GM20000 (cell line): ENCODE results near the gene TEX44.
"Not testable (repeated sequence)": the region's sequence is repeated elsewhere in the genome, so short reads cannot be mapped to it uniquely, and the experiment has no call there.

ENCODE experiments used
- DNase-seq: peaks from one replicate; pipeline ENCODE4 v3.0.0; 2012; ENCODE audit warnings: low spot score
- TF ChIP-seq, protein P1 (sequence below): IDR thresholded peaks from 2 replicates; pipeline ENCODE4 v1.5.1; 2012; ENCODE audit warnings: mild to moderate bottlenecking, control low read depth; ENCODE audit errors: extremely low read depth, missing control alignments

Gene TEX44

DNA sequence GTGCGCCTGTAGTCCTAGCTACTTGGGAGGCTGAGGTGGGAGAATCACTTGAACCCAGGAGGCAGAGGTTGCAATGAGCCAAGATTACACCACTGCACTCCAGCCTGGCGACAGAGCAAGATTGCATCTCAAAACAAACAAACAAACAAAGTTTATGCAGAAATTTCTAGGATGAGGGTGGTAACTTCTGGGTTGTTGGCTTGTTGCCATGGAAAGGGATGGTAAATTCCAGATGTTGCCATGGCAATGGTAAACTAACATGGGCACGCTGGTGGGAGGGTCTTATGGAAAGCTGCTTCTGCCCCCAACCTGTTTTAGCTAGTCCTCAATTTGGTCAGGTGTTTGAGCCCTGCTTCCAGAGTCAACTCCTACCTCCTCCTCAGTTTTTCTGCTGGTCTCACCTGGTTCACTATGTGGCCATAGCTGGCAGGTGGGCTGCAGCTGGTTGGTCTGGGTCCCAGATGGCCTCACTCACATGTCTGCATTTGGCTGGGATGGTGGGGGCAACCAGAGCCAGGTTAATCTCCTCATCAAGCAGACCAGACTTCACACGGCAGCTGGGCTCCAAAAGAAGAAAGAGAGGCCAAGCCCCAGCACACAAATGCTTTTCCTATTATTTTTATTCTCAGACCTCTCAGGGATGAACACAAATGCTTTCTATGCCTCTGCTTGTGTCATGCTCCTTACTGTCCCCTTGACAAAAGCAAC, 26.6 kb upstream of the TEX44 start:
- no peak for DNase-seq
- TF ChIP-seq, protein P1, sequence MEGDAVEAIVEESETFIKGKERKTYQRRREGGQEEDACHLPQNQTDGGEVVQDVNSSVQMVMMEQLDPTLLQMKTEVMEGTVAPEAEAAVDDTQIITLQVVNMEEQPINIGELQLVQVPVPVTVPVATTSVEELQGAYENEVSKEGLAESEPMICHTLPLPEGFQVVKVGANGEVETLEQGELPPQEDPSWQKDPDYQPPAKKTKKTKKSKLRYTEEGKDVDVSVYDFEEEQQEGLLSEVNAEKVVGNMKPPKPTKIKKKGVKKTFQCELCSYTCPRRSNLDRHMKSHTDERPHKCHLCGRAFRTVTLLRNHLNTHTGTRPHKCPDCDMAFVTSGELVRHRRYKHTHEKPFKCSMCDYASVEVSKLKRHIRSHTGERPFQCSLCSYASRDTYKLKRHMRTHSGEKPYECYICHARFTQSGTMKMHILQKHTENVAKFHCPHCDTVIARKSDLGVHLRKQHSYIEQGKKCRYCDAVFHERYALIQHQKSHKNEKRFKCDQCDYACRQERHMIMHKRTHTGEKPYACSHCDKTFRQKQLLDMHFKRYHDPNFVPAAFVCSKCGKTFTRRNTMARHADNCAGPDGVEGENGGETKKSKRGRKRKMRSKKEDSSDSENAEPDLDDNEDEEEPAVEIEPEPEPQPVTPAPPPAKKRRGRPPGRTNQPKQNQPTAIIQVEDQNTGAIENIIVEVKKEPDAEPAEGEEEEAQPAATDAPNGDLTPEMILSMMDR, result no peak

DNA sequence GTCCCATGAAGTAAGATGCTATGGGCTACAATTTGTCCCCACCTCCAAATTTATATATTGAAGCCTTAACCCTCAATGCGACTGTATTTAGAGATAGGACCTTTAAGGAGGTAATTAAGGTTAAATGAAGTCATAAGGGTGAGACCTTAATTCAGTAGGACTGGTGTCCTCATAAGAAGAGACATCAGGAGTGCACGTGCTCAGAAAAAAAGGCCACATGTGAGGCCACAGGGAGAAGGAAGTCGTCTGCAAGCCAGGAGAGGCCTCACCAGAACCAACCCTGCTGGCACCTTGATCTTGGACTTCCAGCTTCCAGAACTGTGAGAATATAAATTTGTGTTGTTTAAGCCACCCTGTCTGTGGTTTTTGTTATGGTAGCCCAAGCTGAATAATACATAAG, 25.5 kb upstream of the TEX44 start:
- TF ChIP-seq, protein P1, result no peak

DNA sequence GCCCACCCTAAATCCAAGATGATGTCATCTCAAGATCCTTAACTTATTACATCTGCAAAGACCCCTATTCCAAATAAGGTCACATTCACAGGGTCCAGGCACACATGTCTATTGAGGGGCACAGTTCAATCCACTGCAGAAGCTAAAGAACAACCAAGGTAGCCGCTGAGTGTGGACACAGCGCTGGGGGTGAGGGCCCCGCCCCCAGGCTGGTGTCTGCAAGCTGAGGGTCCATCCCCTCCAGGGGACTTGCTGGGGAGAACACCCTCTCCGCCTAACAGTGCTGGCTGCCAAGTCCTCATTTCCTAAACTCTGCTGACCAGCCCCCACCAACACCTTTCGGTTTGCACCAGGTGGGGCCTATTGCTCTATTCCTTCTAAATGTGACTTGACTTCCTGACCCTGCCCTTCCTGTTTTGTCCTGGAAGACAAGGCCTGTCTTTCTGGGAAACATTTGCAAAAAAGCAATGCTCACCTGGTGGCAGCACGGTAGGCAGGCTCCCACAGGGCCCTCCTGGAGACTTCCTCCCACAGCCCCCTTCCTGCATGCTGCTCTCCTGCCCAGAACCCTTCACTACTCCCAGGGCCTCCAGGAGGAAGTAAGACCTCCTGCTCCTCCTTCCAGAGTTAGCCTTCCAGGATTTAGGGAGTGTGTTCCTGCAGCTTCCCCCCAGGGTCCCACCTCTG, 24.4 kb upstream of the TEX44 start:
- no peak for DNase-seq
- TF ChIP-seq, protein P1, result no peak

More for the DNA sequence above, 25.5 kb upstream of the TEX44 start:
- DNase-seq, result no peak

DNA sequence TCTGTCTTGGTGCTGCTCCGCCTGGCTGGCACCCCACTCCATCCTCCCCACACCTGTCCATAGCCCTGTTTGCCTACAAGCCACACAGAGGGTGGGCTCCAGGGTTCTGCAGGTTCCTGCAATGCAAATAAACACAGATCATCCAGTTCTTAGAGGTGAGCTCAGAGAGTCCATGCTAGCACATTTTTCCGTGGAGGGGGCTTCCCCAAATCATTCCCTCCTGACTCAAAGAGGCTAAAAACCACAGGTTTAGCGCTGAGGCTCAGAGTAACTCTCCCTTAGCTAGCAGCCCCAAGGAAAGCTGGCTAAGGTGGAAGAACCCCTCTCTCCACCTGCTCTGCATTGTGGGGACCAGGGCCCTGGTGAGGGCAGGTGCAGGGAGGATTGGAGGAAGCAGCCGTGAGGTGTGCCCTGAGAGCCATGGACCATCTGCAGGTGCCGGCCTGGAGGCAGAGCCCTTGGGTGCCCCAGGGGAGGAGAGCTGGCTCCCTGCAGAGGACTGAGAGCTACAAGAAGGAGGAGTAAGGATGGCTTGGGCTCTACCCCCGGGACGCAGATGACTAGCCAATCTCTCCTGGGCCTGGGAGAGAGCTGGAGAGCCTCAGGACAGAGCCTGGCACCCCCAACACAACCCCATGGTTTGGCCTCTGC, 23.8 kb upstream of the TEX44 start:
- no peak for DNase-seq
- TF ChIP-seq, protein P1, result no peak

DNA sequence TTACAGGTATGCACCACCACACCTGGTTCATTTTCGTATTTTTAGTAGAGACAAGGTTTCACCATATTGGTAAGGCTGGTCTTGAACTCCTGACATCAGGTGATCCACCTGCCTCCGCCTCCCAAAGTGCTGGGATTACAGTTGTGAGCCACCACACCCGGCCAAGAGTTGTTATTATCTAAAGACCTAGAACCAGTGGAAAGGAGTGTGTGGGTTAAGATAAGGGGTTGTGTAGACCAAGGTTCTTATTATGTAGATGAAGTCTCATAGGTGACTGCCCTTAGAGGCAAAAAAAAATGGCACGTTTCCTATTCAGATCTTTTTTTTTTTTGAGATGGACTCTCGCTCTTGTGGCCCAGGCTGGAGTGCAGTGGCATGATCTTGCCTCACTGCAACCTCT, 21.7 kb upstream of the TEX44 start:
- DNase-seq, result not testable (repeated sequence)

DNA sequence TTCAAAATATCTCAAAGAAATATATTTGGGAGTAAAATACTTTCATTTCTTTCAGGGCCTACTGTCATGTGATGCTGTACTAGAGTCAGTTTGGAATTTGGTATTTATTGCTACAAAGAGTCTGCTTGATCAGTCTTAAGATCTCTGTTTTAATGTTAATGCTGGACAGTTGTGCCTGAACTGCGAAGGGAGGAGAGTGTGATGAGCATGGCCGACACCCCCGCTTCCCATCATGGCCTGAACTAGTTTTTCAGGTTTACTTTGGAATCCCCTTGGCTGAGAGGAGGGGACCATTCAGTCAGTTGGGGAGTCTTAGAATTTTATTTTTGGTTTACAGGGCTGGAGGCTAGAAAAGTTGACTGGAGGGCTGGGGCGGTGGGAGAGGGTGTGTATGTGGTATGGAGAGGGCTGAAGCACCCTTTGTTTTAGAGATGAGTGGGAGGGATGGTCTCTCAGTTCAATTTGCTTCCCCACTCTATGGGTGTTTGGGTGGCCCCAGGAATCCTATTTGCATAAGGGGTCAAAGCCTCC, 20.9 kb upstream of the TEX44 start:
- DNase-seq, result no peak
- TF ChIP-seq, protein P1, result no peak

DNA sequence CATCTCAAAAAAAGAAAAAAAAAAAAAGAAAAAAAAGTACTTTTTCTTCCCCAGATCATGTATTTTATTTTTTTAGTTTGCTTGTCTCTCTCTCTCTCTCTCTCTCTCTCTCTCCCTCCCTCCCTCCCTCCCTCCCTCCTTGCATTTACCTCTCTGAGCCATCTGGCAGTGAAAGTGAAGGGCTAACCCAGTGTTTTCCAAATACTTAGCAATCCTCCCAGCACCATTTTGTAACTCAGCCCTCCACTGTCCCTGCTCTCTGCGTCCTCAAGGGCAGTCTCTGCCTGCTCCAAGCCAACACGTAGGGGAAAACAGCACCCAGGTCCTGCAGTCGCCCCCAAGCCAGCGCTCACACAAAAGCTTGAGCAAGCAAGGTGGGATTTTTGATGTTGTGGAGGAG, 19.6 kb upstream of the TEX44 start:
- TF ChIP-seq, protein P1, result no peak
- DNase-seq, result no peak
